B cell (primary cell): Measurements from ENCODE around the gene TXNDC17. TPM values are rescaled to one million over a fixed set of nuclear protein-coding genes. Genes with fewer than 3 reads are reported as not detected.

Experiments
- ATAC-seq: fragments of 200-7000 bp; cut with Tn5 transposase; one replicate; pipeline ENCODE4 v1.10.0; 2021; ENCODE audit warnings: low read depth, mild to moderate bottlenecking, moderate number of reproducible peaks, moderate library complexity
- CTCF ChIA-PET: fragments of 350-600 bp; sonication (Branson Sonifier 250); formaldehyde crosslinking; loops from one replicate; lab custom pipeline; 2021; ENCODE audit warnings: antibody characterized with exemption, inconsistent platforms; lab: Charles Lee
- POLR2A ChIA-PET: fragments of 350-600 bp; sonication (Branson Sonifier 250); formaldehyde crosslinking; loops from one replicate; lab custom pipeline; 2021; ENCODE audit warnings: antibody characterized with exemption; lab: Charles Lee
- DNase-seq: peaks from one replicate; pipeline ENCODE4 v3.0.0; 2013
- H2AFZ ChIP-seq: 2 replicates; pipeline ENCODE4 v1.6.1; 2012; ENCODE audit warnings: mild to moderate bottlenecking, low read depth, low read length; ENCODE audit not compliant: insufficient read depth, poor library complexity, severe bottlenecking
- H3K27ac ChIP-seq, 2 donors: 1 replicate in 1 of 2; 2 replicates in 1 of 2; pipeline ENCODE4 v1.5.1; 2012 to 2013; ENCODE audit warnings: low read length in 2 of 2, mild to moderate bottlenecking in 2 of 2, moderate library complexity in 1 of 2
- H3K27me3 ChIP-seq, 4 experiments: fragments of 200-600 bp in 1 of 4; sonication (generic) in 1 of 4; replicated peaks in 1 of 4; 1 replicate in 2 of 4; 2 replicates in 2 of 4; pipeline versions ENCODE4 v1.6.1 to v1.7.0; 2013 to 2016; ENCODE audit warnings: low read length in 3 of 4, mild to moderate bottlenecking in 2 of 4, mixed read lengths in 1 of 4, moderate library complexity in 1 of 4; ENCODE audit not compliant: insufficient read depth in 4 of 4, control insufficient read depth in 3 of 4; ENCODE audit errors: control extremely low read depth in 1 of 4
- H3K36me3 ChIP-seq, 2 experiments: replicated peaks in 1 of 2; 1 replicate in 1 of 2; 2 replicates in 1 of 2; pipeline versions ENCODE4 v1.6.1 to v1.7.1; 2013; ENCODE audit warnings: low read length in 1 of 2; ENCODE audit not compliant: insufficient read depth in 2 of 2, control insufficient read depth in 1 of 2; ENCODE audit errors: control extremely low read depth in 1 of 2, extremely low read depth in 1 of 2
- H3K4me1 ChIP-seq, 2 donors: fragments of 200-600 bp in 1 of 2; sonication (generic) in 1 of 2; 1 replicate in 1 of 2; 2 replicates in 1 of 2; pipeline versions ENCODE4 v1.5.1 to v1.6.1; 2013 to 2017; ENCODE audit warnings: low read length in 2 of 2; ENCODE audit not compliant: control insufficient read depth in 2 of 2, insufficient read depth in 2 of 2
- H3K4me2 ChIP-seq: replicated peaks from 2 replicates; pipeline ENCODE3; 2012; ENCODE audit warnings: mild to moderate bottlenecking, low read depth, low read length; ENCODE audit not compliant: poor library complexity, severe bottlenecking
- H3K4me3 ChIP-seq, 5 experiments: fragments of 200-600 bp in 1 of 5; sonication (generic) in 1 of 5; 1 replicate in 3 of 5; 2 replicates in 2 of 5; pipeline versions ENCODE4 v1.5.1 to v1.7.0; 2011 to 2016; ENCODE audit warnings: low read length in 4 of 5, mild to moderate bottlenecking in 4 of 5, low read depth in 2 of 5, control low read depth in 1 of 5, moderate library complexity in 1 of 5; ENCODE audit not compliant: insufficient read depth in 1 of 5; ENCODE audit errors: control extremely low read depth in 1 of 5, extremely low read depth in 1 of 5
- H3K79me2 ChIP-seq: fragments of 200-600 bp; sonication (generic); one replicate; pipeline ENCODE4 v1.6.0; 2016; ENCODE audit warnings: low read length; ENCODE audit not compliant: control insufficient read depth, insufficient read depth
- H3K9ac ChIP-seq: fragments of 200-600 bp; sonication (generic); 2 replicates; pipeline ENCODE4 v1.6.1; 2017; ENCODE audit warnings: mild to moderate bottlenecking, low read length, moderate library complexity
- H3K9me3 ChIP-seq, 3 donors: one replicate each; pipeline versions ENCODE4 v1.6.1 to v1.7.1; 2013; ENCODE audit warnings: low read length in 2 of 3; ENCODE audit not compliant: control insufficient read depth in 2 of 3, insufficient read depth in 1 of 3; ENCODE audit errors: control extremely low read depth in 1 of 3
- H4K20me1 ChIP-seq: 2 replicates; pipeline ENCODE4 v1.6.0; 2012; ENCODE audit warnings: mild to moderate bottlenecking, low read length; ENCODE audit not compliant: insufficient read depth, control insufficient read depth, poor library complexity, severe bottlenecking
- H3K27ac Mint-ChIP-seq: one replicate; pipeline ENCODE4 v1.8.0; 2021; ENCODE audit warnings: mixed read lengths
- H3K27me3 Mint-ChIP-seq: one replicate; pipeline ENCODE4 v1.8.0; 2021; ENCODE audit warnings: mixed read lengths
- H3K4me1 Mint-ChIP-seq: one replicate; pipeline ENCODE4 v1.8.0; 2021; ENCODE audit warnings: mixed read lengths
- H3K4me3 Mint-ChIP-seq: one replicate; pipeline ENCODE4 v1.8.0; 2021; ENCODE audit warnings: mixed read lengths
- H3K9me3 Mint-ChIP-seq: one replicate; pipeline ENCODE4 v1.8.0; 2022; ENCODE audit warnings: mixed read lengths; ENCODE audit not compliant: insufficient read depth
- EZH2 ChIP-seq: IDR thresholded peaks from 2 replicates; pipeline ENCODE4 v1.6.1; 2012; ENCODE audit warnings: borderline replicate concordance, low read depth, mild to moderate bottlenecking, moderate library complexity, low read length; ENCODE audit not compliant: insufficient read depth, poor library complexity, severe bottlenecking
- WGBS: methylation state at CpG from one replicate; pipeline ENCODE4 v1.1.5; 2013; ENCODE audit warnings: missing lambda C conversion rate; ENCODE audit not compliant: insufficient coverage; 5-methylcytosine and 5-hydroxymethylcytosine counted together
- intact Hi-C: fragments of 100-400 bp; cut with micrococcal nuclease; formaldehyde crosslinking; loops from one replicate; pipeline ENCODE4 v1.10.0; 2022
- polyA plus RNA-seq: library from polyadenylated mRNA; depleted of rRNA; stranded (reverse); fragments of >200 nt; gene quantifications from 2 replicates; pipeline ENCODE4 v1.2.3, GENCODE V29; 2012
- total RNA-seq, 2 donors: library from RNA; stranded (reverse); fragments of 120-200 nt in 1 of 2; gene quantifications; 1 replicate in 1 of 2; 2 replicates in 1 of 2; pipeline versions ENCODE4 v1.2.3 to v1.2.4, GENCODE V29; 2013 to 2022
- TF ChIP-seq, protein P1 (sequence below): fragments of 200-600 bp; IDR thresholded peaks from one replicate; pipeline ENCODE4 v1.8.0; 2022; ENCODE audit warnings: antibody characterized with exemption, mild to moderate bottlenecking

Gene TXNDC17
- total and polyA plus RNA-seq, 2 donors (not counting 1 experiment from before 2014, with no cell fraction given), result 19.5 to 33.7 TPM

DNA sequence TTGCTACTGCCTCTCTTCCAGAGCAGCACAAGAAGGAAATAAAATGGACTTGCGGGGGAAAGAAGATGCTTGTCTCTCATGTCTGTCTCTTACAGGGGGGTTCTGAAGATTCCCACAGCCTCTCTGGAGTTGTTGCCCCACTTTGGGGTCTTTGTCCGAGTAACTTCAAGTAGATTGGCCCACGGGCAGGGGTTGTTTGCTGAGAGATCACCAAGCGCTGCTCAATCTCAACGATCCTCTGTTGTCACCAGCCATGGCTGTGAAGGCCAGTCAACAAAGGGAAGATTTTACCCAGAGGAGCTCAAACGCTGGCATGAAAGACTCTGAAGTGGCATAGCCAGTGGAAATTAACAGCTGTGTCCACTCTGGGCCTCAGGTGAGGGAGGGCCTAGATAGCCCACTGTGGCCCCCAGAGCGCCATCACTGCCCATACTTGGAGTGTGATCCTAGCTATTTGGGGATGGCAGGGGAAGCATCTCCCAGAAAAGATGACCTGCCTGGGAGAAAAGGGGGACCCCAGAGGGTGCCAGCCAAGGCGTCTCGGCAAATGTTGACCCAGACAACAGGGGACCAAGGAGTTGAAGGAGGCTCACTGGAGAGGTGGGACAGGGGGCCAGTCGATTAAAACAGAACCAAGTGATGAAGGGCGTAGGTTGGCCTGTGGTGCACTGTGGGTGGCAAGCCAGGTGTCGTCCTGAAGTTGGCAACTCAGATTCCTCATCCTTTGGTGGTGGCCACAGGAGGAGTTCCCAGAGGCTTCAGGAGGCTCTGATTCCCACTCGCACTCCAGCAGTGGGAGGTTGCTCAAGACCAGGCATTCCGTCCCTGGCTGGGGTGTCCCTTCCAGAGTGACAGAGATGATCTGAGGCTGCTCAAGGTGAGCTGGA lies 44.3 kb downstream of the TXNDC17 start:
- CTCF ChIA-PET, result no interaction called here

DNA sequence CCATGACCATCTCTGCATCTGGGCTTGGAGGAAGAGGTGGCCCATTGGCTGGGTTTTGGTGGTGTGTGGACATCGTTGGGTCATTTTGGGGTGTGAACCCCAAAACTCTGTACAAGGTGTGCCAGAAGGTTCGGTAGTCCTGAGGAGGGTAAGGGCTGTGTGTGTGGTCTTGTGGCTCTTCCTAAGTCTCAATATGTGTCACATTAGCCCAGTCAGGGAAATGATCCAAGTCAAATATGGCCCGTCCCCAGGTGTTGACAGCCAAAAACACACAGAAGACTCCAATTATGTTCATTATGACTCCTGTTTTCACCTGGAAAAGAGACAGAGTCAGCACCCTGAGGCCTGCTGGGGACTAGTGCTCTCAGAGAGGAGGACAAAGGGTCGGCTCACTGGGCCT lies 45.2 kb downstream of the TXNDC17 start:
- WGBS, result 92% methylated on average over 3 of the region's 4 CpGs
- H3K9me3 ChIP-seq, result no peaks in the 10 kb centered on the region
- H4K20me1 ChIP-seq, result no peaks in the 10 kb centered on the region
- intact Hi-C loops, result no loop called here
- ChIA-PET POLR2A (no interaction called here), CTCF (no interaction called here)
- H3K36me3 ChIP-seq, result no peaks in the 10 kb centered on the region
- H3K4me2 ChIP-seq, result no peak overlapping the region
- H3K79me2 ChIP-seq, result no peaks in the 10 kb centered on the region
- no peak overlapping the region for H3K27ac ChIP-seq
- ATAC-seq (no peak), DNase-seq (no peak)
- H3K27me3 ChIP-seq, result peaks cover 0 to 6% (median 0%) of the 10 kb centered on the region in 4 experiments
- H3K9ac ChIP-seq, result no peak overlapping the region
- no peak overlapping the region for H2AFZ ChIP-seq
- H3K4me3 Mint-ChIP-seq, result no peak overlapping the region
- H3K27ac Mint-ChIP-seq, result no peak overlapping the region
- no peaks in the 10 kb centered on the region for H3K4me1 ChIP-seq
- TF ChIP-seq, protein P1, sequence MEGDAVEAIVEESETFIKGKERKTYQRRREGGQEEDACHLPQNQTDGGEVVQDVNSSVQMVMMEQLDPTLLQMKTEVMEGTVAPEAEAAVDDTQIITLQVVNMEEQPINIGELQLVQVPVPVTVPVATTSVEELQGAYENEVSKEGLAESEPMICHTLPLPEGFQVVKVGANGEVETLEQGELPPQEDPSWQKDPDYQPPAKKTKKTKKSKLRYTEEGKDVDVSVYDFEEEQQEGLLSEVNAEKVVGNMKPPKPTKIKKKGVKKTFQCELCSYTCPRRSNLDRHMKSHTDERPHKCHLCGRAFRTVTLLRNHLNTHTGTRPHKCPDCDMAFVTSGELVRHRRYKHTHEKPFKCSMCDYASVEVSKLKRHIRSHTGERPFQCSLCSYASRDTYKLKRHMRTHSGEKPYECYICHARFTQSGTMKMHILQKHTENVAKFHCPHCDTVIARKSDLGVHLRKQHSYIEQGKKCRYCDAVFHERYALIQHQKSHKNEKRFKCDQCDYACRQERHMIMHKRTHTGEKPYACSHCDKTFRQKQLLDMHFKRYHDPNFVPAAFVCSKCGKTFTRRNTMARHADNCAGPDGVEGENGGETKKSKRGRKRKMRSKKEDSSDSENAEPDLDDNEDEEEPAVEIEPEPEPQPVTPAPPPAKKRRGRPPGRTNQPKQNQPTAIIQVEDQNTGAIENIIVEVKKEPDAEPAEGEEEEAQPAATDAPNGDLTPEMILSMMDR, result no peak
- no peak for TF ChIP-seq EZH2
- no peaks in the 10 kb centered on the region for H3K4me1 Mint-ChIP-seq
- H3K27me3 Mint-ChIP-seq, result peaks cover 31% of the 10 kb centered on the region
- no peak overlapping the region for H3K4me3 ChIP-seq
- no peaks in the 10 kb centered on the region for H3K9me3 Mint-ChIP-seq

More for the DNA sequence above, 44.3 kb downstream of the TXNDC17 start:
- TF ChIP-seq EZH2, result no peak
- TF ChIP-seq, protein P1, result no peak
- no peaks in the 10 kb centered on the region for H3K4me1 ChIP-seq
- no peaks in the 10 kb centered on the region for H3K9me3 Mint-ChIP-seq
- POLR2A ChIA-PET, result no interaction called here
- no peak overlapping the region for H3K27ac Mint-ChIP-seq
- no peak for DNase-seq
- no peak overlapping the region for H2AFZ ChIP-seq
- H3K4me3 ChIP-seq, result no peak overlapping the region
- H3K27me3 Mint-ChIP-seq, result peaks cover 29% of the 10 kb centered on the region
- H3K4me1 Mint-ChIP-seq, result no peaks in the 10 kb centered on the region
- H3K9ac ChIP-seq, result no peak overlapping the region
- no peaks in the 10 kb centered on the region for H3K36me3 ChIP-seq
- H3K4me3 Mint-ChIP-seq, result no peak overlapping the region
- H4K20me1 ChIP-seq, result no peaks in the 10 kb centered on the region
- H3K4me2 ChIP-seq, result no peak overlapping the region
- ATAC-seq, result no peak
- H3K27me3 ChIP-seq, result peaks cover 0 to 10% (median 1%) of the 10 kb centered on the region in 4 experiments
- no peaks in the 10 kb centered on the region for H3K79me2 ChIP-seq
- no peak overlapping the region for H3K27ac ChIP-seq
- intact Hi-C loops, result no loop called here
- 93% methylated on average over 14 of the region's 14 CpGs for WGBS
- H3K9me3 ChIP-seq, result no peaks in the 10 kb centered on the region
